Activated CD8-positive, alpha-beta memory T cell treated with anti-CD3 and anti-CD28 coated beads for 48 hours (primary cell): ENCODE data around the gene DNAJC11.

Experiments used
- DNase-seq, 3 experiments: peaks; one replicate each; pipeline ENCODE4 v3.0.0-alpha.2; 2020; ENCODE audit warnings: low read depth in 2 of 3, low spot score in 2 of 3

DNAJC11 gene

DNA sequence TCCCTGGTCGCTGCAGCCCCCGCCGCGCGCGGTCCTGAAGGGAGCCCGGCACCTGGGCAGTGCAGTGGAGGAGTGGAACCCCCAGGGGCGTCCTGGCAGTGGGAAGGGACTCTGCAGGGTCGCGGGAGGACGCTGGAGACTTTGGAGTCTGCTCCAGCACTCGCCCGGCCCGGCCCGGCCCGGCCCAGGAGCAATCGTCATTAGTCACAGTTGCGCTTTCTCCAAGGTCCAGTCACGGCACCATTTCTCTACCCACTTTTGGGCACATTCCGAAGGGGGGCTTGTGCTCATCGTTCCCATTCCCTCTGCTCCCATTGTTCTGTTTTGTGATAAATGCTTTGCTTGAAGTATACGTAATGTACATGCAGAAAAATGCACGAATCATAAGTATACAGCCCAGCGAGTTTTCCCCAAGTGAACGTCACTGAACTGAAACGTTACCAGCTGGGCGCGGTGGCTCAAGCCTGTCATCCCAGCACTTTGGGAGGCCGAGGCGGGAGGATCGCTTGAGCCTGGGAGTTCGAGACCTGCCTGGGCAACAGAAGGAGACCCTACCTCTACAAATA lies 75.9 kb downstream of the DNAJC11 start:
- no peak for DNase-seq

DNA sequence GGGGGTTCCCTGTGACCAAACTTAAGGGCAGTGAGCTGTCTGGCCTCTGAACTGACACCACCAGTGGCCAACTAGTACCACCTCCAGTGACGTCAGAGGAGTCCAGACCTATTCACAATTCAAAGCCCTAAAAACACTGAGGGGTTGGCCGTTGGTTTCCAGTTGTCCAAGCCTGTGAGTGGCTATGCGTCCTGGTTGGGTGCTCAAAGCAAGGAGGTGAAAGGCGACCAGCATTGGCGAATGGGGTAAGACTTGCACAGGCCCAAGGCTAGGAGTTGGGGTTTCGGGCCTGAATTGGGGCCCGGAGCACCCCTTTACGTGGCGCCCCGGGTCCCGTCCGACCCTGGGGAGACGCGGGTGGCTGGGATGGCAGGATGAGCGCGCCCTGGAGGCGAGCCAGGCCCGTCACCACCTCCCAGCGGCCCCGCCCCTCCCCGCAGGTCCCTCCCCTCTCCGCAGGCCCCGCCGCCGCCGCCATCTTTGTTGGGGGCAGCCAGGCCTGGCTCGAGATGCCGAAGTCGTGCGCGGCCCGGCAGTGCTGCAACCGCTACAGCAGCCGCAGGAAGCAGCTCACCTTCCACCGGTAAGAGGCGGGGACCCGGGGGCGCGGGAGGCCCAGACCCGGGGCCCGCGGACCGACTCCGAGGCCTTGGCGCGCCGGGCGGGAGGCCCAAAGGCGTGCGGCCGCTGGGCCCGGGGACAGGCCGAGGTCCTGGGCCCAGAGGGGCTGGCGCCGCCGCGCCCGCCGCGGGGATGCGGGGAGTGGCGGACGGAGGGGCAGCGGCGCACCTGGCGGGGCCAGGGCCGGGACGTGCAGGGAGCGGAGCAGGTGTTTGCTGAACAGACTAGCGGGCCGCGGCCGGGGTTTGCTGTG lies 76.7 kb downstream of the DNAJC11 start, which contains the start of gene THAP3:
TSS of gene THAP3 (plus strand) at position 159 of the 874 bp plus-strand sequence. CDS start at position 510, 351 bp downstream.
- peak; percentile 70 to 89 (median 86) for DNase-seq

DNA sequence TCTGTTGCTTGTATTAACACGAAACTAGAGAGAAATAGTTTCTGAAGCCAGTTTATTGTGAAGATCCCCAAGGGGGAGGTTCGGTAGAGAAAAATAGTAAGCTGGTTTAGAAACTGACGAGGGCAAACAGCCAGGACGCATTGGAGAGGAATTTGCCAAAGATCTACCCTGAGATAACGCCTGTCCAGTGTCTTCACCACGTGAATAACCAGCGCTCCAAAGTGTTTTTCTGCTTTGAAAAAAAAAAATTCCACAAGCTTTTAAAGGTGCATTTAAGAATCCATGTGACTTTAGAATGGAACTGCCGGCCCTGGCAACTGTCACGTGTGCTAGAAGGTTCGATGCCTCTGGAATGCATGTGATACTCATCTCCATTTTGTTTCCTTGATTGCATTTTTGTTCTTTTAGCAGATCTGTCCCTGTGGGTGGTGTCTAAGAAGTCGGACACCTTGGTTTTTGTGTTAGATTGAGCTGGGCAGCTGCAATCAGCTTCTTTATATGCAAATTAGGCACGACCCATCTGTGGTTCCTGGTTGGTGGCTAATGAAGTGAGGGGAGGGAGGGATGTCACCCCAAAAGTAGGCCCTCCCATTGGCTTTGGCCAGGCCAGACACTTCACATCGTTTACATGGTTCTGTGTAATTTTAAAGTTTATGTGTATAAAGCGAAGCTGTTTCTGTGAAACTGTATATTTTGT lies 78.2 kb downstream of the DNAJC11 start:
- DNase-seq = no peak

DNA sequence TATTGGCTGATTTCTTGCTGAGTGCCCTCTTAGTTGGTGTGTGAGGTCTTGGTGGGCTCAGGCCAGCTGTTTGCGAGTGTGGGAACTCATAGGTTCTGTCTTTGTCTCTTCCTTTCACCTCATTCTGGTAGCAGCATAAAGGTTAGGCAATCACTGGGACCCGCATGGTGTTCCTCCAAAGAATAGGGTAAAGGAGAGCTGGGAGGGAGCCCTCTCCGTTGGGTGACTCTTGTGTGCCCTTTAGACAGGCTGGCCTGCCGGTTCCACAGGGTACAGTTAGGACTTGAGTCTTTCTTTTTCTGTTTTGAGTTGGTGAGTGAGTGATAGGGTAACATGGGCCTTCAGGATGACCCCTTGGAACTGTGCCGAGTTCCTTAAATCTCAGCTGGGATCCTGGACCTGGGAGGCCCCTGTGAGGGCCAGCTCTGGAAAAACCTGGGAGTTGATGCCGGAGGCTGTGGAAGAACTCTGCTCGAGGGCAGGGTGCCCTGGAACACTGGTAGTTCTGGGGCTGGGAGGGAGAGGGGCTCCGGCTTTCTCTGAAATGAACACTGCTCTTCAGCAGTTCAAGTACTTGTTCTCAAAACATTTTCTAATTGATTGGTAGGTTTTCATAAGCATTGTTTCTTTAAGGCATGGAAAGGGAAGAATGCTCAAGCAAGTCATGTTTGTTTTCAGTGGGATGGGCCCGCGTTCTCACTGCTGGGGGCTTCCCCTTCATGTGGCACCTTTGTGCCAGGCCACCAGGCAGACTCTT lies 79.0 kb downstream of the DNAJC11 start:
- DNase-seq = no peak

DNA sequence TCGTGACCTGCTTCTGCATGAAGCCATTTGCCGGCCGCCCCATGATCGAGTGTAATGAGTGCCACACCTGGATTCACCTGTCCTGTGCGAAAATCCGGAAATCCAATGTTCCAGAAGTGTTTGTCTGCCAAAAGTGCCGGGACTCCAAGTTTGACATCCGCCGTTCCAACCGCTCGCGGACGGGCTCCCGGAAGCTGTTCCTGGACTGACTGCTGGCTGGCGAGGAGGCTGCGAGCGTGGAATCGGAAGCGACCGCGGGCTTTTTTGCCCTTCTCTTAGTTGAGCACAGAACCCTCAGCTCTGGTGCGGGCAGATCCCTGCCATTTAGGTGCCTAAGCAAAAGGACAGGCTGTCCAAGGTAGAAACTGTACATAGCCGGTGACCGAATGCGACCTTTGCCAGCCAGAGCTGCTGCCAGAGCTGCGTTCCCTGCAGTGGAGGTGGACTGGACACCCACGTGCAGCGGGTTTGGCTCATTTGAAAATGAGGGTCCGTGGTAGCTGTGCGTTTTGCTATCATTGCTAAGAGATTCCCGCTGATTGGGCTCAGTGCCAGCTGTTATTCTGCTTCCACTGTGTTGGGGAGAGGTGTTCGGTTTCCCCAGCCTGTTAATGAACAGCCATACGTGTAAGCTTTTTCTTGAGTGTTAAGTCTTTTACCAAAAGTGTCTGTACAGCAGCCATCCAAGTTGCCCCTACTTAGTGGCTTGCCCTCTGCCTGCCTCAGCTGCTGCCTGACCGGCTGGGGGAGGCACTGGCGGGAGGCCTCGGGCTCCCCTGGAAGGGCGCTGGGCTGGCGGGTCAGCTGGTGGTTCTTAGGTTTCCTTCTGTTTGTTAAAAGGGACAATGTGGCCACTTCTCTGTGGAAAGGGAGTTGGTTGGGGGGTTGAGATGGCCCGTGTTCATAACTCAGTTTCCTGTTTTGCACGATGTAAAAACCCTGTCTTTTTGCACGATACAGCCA lies 79.9 kb downstream of the DNAJC11 start:
- no peak for DNase-seq

DNA sequence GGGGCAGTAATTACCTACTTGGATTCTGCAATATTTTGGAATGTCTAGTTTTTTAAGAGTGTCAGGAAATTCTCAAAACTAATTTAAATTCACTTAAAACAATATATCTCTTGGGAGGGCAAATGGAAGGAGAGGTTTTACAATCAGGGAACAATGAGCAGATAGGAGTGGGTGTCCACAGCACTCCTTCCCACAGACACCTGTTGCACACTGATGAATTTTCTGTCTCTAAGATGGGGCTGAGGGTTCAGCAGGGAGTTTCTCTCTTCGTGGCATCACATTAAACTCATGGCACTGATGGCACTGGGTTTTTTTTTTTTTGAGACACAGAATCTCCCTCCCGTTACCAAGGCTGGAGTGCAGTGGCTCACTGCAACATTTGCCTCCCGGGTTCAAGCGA lies 82.6 kb downstream of the DNAJC11 start:
- no peak for DNase-seq

DNA sequence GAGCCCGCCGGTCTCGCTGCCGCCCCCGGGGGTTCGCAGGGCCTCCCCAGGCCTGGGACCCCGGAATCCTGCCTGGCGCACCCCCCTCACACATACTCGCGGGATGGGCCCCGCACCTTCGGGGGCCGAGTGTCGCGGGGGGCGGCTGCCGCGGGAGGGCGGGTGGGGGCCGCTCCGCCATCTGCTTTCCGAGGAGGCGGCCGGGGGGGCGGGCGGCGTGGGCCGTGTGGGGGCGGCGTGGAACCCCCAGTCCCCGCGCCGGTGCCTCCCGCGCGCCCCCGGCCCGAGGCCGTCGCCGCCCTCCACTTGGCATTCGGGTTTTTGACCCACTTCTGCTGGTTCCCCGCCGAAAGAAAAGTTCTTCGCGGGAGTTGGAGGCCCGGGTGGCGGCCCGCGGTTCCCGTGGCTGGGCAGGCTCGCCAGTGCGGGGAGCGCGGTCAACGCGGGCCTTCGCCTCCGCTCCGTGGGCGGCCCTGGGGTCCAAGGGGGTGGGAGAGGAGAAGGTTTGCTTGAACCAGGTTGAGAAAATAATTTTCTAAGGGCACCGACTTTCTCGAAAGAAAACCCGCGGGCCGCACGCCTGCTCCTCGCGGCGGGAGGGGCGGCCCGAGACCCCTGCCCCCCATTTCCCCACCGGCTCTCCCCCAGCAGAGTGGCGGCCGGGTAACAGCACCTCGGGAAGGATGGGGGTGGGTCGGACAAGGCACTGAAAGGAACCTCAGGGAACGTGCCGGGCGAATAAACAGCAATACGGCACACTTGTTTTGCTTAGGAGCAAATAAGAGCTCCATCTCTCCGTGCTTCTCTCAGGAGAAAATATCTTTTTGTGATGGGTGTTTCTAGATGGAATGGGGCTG lies 86.5 kb downstream of the DNAJC11 start:
- no peak for DNase-seq

DNA sequence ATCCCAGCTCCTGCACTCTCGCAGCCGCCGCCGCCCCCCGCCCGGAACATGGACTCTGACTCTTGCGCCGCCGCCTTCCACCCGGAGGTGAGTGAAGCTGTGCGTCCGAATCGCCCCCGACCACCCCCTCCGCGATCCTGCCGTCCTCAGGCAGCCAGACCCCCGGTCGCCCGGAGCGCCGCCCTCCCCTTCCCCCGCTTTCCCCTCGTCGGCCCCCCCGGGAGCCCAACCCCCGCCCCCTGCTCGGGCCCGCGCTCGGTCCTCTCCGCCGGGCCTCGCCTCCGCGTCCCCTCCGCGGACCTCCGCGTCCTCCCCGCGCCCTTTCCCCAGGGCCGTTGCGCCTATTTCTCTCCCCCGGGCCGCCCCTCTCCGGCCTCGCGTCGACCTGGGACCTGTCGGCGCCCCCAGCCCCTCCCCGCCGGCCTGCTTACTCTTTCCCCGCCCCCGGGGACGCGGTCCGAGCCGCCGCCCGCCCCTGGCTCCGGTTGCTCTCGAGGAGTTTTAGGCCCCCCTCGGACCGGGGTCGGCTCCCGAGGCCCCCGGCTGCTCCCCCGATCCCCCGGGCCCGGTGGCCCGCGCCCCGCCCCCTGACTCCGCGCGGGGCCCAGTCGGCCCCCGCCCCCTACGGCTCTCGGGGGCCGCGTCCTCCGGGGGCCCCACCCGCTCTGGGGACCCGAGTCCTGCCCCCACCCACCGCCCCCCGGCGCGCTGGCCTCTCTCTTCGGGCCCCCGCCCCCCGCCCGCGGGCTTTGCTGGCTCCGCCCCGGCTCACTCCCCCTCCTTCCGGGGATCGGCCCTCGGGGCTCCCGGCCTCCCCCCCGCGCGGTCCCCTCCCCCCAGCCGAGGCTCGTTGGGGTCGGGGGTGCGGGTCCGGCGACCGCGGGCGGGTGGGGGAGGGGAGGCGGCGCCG lies 87.3 kb downstream of the DNAJC11 start:
- DNase-seq = peak in 1 of 3 experiments; percentile 23

DNA sequence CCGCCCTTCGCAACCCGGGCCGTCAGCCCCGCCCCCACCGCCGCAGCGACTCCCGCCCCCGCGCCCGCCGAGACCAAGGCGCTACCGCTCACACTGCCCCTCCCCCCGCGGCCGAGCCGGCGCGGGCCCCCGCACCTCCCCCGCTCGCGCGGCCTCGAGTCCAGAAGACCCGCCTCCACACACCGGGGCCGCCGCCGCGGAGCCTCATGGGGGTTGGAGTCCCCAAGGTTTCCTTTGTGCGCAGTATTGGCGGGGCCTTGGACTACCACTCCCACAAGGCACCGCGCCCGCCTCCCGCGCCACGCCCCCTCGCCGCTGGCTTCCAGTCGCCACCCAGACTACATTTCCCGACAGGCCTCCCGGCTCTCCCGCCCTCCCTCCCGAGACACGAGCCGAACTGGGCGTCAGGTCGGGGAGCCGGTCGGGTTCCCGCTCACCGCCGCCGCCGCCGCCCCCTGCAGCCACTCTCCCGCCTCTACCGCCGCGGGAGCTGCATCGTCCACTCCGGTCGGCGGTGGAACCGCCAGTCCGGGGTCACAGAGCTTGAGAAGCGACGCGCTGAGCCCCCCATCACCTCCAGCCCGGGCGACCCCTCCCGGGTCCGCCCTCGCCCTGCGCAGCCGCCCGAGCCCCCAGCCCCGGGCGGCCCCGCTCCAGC lies 88.1 kb downstream of the DNAJC11 start, which contains the start of gene PHF13:
TSS of gene PHF13 (plus strand) at position 371 of the 658 bp plus-strand sequence. CDS start 336 bp downstream, outside the sequence.
- peak; percentile 96 to 99 (median 98) for DNase-seq

DNA sequence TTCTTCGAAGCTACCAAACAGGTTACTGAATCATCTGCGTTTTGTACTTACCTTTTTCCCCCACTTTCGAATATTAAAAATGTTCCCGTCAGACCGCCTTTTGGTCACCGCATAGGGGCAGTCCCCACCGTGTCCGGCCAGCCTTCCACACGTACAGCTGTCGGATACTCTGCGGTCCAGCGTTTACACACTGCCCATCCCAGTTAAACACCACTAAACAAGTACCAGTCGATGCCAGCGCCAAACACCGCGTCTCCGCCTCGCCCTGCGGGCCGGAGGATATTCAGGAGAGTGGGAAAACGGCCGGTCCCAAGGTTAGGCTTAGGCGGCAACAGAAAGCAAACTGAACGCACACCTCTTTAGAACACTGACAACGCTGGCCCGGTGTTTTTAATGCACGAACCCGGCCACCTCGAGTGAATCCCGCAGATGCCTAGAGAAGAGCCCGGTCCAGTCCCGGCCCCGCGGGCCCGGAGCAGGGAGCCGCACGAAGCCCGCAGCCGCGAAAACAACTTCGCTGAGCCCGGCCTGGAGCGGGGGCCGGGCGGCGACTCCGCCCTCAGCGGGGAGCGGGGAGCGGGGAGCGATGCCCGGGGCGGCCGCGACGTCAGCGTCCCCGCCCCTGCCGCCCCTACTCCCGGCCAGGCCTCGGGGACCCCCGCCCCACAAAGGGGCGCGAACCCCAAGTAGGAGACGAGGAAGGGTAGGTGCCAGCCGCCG lies 88.8 kb downstream of the DNAJC11 start:
- DNase-seq = no peak

DNA sequence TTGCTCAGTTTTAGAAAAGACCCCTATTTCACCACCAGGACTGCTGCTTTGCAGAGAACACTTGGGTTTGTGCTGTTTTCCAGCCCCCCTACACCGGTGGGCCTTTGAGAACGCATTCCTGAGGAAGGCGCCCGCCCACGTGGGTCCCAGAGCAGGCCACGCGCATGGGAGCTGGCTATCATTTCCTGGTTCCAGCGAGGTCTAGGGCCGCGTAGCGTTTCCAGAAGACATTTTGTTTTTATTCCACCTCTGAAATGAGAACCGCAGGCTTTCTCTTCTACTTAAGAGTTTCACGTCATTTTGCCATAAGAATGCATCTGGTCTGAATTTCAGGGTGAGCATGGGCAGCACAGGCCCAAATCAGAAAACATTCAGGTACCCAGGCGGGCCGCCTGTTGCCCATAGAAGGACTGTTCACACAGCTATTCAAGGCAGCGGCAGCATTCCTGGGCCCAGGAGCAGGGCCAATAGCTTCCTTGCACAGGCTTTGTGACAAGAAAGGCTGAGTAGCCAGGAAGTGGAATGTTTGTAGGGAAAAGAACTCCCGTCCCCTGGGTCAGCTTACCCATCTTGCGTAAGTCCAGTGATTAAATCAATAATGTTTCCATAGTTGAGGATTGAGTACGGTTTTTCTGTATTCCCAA lies 97.6 kb downstream of the DNAJC11 start:
- DNase-seq = no peak

DNA sequence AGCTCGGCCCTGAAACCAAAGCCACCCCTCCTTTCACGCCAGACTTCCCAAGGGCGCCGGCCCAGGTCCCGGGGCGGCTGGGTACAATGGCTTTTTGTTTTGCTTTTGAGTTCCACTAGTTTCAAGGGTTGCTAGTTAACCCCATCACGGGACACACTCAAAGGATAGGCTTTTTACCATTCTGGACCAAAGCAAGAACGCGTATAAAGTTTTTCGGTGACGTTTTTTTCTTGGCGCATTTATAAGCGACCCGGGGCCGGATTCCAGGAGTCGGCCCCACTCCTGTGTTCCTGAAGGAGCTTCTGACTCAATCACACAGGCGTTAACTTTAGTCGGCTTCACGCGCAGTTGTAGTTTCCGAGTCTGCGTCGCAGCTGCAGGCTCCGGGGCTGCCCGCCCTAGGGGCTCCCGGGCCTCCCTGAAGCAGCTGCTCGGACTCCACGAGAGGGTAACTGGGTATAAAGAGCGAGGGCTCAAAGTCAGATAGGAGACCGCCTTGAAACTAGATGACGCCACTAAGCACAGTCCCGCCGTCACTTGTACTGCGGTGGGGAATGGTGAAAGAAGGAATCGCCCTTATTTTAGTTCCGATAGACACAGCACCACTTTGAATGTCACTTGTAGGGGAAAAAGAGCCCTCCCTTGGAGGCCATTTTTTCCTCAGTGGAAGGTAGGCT lies 98.2 kb downstream of the DNAJC11 start:
- DNase-seq = peak in 1 of 3 experiments; percentile 44

DNA sequence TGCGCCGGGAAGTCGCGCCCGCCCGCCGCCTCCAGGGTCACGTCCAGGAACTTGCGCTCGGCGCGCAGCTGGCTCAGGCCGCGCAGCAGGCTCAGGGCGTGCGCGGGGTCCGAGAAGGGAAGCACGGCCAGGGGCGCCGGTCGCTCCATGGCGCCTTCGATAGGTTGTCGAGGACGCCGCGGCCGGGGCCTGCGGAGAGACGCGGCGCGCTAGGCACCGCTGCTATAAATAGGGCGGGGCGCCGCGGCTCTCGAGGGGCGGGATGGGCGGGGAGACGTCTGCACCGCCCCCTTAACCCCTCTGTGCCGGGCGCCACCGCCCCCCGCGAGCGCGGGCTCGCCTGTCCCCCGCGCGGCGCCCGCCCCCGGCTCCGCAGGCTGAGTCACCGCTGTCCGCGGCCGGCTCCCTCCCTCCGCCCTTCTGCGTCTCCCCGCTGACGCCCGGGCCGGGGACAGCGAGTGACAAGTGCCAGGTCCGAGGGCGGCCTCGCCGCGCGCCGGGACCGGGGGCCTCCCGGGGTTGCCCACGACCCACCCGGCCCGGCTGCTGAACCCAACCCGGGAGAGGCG lies 98.9 kb downstream of the DNAJC11 start, which contains the start of gene KLHL21:
TSS of gene KLHL21 (minus strand) at position 201 of the 569 bp plus-strand sequence. CDS start at position 149, 52 bp downstream.
- DNase-seq = peak; percentile 66 to 87 (median 81)

DNA sequence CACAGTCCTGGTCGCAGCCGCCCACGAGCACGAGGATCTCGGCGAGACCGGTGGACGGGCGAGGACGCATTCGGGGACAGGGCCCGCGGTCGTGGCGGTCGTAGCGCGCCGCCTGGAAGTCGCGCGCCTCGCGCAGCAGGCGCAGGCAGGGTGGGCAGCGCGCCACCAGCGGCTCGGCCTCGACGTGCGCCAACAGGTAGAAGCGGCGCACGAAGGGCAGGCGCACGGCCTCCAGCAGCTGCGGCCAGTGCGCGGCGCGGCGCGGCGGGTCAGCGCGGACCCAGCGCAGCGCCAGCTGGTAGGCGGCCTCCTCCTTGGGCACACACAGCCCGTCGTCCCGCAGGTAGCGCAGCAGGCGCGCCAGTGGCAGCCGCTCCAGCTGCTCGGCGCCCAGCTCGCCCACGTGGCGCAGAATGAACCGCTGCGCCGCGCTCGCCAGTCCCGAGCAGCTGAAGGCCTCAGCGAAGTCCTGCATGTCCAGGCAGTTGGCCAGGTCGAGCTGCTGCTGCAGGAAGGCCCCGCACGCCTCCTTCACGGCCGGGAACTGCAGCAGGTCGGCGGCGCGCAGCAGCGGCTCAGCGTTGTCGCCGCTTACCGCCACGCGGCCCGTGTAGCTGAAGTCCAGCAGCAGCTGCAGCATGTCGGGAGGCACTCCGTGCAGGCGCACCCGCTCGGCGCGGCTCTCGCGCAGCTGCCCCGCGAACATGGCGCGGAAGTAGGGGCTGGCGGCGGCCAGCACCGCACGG lies 99.5 kb downstream of the DNAJC11 start:
- no peak for DNase-seq
